ENCODE results near the gene DNALI1.

DNA sequence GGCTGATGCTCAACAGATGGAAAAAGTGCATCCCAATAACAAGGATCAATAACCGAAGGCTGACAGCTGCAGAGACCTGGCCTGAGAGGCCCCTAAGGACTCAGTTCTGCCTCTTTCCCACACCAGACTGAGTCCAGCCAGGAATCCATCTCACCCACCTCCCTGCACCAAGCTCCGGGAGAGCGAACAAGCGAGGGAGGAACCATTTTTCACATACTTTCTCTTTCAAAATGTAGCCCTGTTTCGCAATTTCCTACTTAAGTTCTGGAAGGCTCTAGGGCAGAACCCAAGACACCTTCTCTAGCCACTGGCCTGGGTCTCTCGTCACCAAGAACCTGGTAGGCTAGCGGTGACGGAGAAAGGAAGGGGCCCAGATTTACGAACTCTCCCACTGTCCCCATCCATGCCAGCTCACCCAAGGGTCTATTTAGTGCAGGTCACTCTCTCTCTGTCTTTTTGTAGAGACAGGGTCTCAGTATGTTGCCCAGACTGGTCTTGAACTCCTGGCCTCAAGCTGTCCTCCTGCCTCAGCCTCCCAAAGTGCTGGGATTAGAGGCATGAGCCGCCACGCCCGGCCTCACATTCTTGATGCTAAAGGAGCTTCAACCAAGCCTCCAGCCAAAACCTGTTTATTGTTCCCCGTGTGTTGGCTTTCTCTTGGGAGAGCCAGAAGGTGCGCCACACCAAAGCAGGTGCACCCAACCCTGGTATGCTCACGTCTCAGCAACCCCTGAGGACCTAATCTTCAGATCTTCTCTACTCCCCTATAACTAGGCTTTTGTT is 49.9 kb downstream of the DNALI1 start:
- TF ChIP-seq POLR2A (IDR thresholded peaks at IDR 0.05), result no peak
- TF ChIP-seq, protein P1, sequence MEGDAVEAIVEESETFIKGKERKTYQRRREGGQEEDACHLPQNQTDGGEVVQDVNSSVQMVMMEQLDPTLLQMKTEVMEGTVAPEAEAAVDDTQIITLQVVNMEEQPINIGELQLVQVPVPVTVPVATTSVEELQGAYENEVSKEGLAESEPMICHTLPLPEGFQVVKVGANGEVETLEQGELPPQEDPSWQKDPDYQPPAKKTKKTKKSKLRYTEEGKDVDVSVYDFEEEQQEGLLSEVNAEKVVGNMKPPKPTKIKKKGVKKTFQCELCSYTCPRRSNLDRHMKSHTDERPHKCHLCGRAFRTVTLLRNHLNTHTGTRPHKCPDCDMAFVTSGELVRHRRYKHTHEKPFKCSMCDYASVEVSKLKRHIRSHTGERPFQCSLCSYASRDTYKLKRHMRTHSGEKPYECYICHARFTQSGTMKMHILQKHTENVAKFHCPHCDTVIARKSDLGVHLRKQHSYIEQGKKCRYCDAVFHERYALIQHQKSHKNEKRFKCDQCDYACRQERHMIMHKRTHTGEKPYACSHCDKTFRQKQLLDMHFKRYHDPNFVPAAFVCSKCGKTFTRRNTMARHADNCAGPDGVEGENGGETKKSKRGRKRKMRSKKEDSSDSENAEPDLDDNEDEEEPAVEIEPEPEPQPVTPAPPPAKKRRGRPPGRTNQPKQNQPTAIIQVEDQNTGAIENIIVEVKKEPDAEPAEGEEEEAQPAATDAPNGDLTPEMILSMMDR (IDR thresholded peaks at IDR 0.05 in 4 of 5, conservative IDR thresholded peaks at IDR 0.05 in 1 of 5), result no peak

Measured in gastrocnemius medialis (tissue), 4 donors.